ENCODE results near the gene CISD2.
"Not testable (repeated sequence)": the region's sequence is repeated elsewhere in the genome, so short reads cannot be mapped to it uniquely, and the experiment has no call there.

CISD2 gene

GRCh38 chr4:102850370-102850769 lies 18.4 kb upstream of the CISD2 start:
- no peak for DNase-seq (ENCODE audit: low read depth)

GRCh38 chr4:102858828-102859464 lies 9.8 kb upstream of the CISD2 start:
- no peak for DNase-seq (ENCODE audit: low read depth)

- no peak for DNase-seq (ENCODE audit: low read depth)
Observed at GRCh38 chr4:102860611-102861324, 8.0 kb upstream of the CISD2 start.

- DNase-seq (ENCODE audit: low read depth) = no peak
Observed at GRCh38 chr4:102862016-102862415, 6.8 kb upstream of the CISD2 start.

DNA sequence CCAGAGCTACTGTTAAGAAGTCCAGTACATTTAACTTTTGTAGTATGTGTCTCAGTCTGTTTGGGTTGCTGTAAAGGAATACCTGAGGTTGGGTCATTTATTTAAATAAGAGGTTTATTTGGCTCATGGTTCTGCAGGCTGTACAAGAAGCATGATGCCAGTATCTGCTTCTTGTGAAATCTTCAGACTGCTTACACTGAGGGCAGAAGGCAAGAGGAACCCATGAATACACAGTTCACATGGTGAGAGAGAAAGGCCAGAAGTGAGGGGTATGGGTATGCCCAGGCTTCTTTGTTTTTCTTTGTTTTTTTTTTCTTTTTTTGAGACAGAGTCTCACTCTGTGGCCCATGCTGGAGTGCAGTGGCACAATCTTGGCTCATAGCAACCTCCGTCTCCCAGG lies 6.0 kb upstream of the CISD2 start:
- no peak for DNase-seq (ENCODE audit: low read depth)

GRCh38 chr4:102865327-102865726 lies 3.5 kb upstream of the CISD2 start:
- not testable (repeated sequence) for DNase-seq (ENCODE audit: low read depth)

DNA sequence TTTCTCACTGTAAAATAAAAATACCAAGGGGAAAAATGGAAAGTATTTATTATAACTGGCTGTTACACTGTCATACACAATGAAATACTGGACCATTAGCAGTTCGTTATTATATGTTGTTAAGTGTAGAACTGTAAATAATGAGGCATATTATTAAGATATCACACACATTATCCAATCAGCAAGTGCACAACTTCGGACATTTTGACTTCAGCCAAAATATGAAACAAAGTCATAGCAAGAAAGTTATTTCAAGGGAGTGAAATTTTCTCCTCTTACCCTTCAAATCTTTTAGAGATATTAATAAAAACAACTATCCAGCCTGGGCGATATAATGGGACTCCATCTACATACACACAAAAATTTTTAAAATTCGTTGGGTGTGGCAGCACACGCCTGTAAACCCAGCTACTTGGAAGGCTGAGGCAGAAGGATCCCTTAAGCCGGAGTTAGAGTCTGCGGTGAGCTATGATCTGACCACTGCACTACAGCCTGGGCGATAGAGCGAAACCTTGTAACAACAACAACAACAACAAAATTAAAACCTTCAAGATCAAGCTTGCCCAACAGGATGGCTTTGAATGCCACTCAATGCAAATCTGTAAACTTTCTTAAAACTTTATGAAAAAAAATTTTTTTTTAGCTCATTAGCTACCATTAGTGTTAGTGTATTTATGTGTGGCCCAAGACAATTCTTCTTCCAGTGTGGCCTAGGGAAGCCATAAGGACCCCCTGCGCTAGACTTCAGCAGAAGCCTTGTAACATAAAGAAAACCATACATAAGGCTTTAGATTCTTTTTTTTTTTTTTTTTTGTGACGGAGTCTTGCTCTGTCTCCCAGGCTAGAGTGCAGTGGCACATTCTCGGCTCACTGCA lies 1.3 kb upstream of the CISD2 start:
- no peak for DNase-seq (ENCODE audit: low read depth)

DNA sequence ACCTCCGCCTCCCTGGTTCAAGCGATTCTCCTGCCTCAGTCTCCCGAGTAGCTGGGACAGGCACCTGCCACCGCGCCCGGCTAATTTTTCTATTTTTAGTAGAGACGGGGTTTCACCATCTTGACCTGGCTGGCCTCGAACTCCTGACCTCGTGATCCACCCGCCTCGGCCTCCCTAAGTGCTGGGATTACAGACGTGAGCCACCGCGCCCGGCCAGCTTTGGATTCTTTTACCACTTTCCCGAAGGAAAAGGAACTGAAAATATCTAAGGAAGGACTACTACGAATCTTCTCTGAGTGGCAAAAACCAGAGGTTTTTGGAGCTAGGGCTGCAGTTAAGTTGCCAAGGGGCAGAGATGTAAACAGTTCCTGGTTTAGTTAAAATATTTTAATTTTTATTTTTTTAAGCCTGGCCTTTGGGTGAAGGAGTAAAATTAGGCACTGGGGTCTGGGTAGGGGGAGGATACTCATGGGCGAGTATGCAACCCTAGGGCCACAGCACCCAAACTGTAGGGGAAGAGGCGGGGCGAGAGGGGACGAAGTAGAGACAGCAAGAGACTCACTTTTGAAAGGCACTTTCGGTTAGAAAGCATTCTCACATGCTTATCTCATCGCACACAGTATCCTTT lies 525 bp upstream of the CISD2 start:
- no peak for DNase-seq (ENCODE audit: low read depth)

DNA sequence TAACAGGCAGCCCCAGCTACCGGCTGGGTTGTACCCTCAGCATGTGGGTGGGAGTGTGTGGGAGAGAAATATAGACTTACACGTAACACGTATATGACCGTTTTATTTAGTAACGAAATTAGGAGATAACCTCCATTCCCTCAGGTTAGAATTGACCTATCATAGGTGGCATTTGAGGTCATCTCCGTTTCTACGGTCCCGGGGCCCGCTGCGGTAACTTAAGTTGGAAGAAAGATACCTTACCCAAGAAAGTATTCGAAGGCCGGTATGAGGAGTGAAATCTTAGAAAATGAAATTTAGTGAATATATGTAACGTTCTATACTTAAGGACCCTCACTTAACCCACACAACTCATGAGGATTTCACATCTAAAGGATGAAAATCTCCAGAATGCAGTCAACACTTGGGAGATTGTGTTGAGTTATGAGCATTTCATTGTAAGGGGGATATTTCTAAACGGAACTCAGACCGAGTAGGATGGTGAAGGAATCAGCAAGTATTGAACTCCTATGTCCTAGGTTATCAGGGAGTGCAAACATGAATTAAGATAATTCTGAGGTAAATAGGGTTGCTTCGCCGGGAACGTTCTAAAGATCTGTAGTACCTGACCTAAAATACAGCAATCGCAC lies 891 bp downstream of the CISD2 start:
- no peak for DNase-seq (ENCODE audit: low read depth)

GRCh38 chr4:102871772-102872171 lies 3.0 kb downstream of the CISD2 start:
- DNase-seq (ENCODE audit: low read depth) = no peak

DNA sequence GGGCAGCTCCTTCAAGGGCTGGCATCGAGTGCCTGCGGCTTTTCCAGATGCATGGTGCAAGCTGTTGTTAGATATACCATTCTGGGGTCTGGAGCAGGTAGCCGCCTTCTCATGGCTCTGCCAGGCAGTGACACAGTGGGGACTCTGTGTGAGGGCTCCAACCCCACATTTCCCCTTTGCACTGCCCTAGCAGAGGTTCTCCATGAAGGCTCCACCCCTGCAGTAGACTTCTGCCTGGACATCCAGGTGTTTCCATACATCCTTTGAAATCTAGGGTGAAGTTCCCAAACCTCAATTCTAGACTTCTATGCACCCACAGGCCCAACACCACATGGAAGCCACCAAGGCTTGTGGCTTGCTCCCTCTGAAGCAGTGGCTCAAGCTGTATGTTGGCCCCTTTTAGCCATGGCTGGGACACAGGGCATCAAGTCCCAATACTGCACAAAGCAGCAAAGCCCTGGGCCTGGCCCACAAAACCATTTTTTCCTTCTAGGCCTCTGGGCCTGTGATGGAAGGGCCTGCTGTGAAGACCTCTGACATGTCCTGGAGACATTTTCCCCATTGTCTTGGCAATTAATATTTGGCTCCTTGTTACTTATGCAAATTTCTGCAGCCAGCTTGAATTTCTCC lies 8.8 kb downstream of the CISD2 start:
- DNase-seq (ENCODE audit: low read depth) = not testable (repeated sequence)

GRCh38 chr4:102878349-102878748 lies 9.6 kb downstream of the CISD2 start:
- not testable (repeated sequence) for DNase-seq (ENCODE audit: low read depth)

DNA sequence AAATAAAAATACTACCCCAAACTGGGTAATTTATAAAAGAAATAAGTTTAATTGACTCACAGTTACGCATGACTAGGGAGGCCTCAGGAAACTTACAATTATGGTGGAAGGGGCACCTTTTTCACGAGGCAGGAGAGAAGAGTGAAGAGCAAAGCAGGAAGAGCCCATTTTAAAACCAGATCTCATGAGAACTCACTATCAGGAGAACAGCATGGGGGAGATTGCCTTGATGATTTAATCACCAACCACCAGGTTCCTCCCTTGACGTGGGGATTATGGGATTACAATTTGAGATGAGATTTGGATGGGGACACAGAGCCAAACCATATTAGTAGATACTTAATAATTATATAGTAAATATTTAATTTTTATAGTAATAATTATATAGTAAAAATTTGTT lies 10.1 kb downstream of the CISD2 start:
- DNase-seq (ENCODE audit: low read depth) = no peak

DNA sequence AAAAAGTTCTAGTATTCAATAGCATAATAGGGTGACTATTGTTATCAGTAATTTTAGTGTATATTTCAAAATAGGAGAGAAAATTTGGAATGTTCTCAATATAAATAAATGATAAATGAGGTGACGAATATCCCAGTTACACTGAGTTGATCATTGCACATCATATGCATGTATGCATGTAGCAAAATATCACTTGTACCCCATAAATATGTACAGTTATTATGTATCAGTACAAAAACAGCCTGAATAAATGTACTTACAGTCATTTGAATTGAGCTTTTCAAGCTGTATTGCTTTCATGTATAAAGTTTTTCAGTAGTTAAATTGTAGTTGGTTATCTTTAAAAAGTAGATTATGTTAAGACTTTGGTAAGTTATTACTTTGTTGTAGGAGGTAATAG lies 12.6 kb downstream of the CISD2 start:
- DNase-seq (ENCODE audit: low read depth) = no peak

DNA sequence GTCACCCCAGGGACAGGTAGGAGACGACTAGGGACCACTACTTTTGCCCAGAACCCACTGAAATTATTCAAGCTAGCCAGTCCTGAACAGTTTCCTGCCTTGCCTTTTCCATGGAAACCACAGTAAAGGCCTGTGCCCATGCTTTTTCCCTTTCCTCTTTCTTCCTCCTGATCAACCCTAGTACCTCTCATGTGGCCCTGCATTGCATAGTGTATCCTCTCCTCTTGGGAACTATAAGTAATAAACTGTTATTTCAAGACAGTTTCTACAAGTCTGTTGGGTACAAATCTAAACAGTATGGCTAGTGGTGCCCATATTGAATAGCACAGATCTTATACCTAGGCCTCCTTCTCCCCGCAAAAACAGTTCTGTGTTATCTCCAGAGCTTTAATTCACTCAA lies 14.5 kb downstream of the CISD2 start:
- DNase-seq (ENCODE audit: low read depth) = no peak

DNA sequence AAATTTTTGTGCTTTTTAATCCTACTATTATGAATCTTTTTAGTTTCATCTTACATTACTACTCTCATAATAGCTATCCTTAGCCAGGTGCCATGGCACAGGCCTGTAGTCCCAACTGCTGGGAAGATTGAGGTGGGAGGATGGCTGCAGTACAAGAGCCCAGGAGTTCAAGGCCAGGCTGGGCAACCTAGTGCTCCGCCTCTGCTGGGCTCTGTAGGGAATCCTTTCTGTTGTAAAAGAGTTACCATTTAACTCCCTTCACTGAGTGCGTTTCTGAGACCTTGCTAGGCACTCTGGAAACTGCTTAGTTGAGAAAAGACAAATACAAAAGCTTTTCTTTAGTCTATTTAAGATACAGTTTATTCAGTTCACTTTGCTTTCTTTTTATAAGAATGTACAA lies 19.8 kb downstream of the CISD2 start:
- DNase-seq (ENCODE audit: low read depth) = not testable (repeated sequence)

- not testable (repeated sequence) for DNase-seq (ENCODE audit: low read depth)
Observed at GRCh38 chr4:102889866-102890265, 21.1 kb downstream of the CISD2 start.

DNA sequence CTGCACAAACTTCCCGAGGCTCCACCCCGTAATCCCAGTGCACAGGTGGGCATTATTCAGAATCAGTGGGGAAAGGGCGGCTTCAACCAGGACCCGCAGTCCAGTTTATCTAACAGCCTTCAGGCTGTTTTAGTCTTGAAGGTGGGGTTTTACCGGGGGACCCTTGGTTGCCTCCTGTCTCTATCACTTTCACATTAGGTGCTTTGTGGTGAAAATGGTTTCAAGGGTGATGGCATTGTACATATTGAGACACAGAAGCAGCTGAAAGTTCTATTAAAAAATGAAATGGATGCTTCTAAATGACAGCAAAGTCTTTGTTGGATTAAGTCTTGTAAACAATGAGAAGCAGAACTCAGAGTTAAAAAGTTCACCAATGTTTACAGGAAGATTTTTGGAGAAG lies 27.8 kb downstream of the CISD2 start:
- not testable (repeated sequence) for DNase-seq (ENCODE audit: low read depth)

DNA sequence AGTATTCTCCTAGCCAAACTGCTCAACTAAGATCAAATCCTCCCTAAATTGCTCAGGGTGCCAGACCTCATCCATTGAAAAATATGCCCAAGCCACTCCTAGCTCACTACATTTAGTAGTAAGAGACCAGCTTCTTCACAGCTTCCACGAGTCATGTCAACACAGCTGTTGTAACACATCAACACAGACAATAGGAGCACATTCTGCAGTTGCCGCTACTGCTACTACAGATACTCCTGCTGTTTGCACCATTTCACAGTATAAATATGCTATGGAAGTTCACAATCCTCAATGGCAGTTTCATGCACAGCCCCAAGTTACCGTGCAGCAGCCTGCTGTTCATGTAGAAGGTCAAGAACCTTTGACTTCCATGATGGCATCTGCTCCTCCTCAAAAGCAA lies 28.8 kb downstream of the CISD2 start:
- DNase-seq (ENCODE audit: low read depth) = not testable (repeated sequence)

DNA sequence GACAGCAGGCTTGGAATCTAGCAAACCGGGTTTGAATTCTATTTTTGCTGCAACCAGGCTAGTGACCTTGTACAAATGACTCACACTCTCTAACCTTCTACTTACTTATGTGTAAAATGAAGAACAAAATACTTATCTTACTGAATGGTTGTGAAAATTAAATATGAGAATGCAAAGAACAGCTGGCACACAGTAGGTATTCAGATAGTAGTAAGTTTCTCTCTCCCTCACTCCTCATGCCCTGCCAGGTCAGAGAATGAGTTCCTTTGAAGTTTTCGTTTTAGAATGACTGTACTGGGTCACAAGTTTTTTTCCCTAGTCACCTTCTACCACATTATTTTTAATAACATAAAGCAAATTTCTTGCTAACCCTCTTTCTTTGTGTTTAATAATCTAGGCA lies 33.0 kb downstream of the CISD2 start:
- no peak for DNase-seq (ENCODE audit: low read depth)

- no peak for DNase-seq (ENCODE audit: low read depth)
Observed at GRCh38 chr4:102918859-102919258, 50.1 kb downstream of the CISD2 start.
